PC-3 (cell line): ENCODE results near the gene NPSR1.

Experiments
- EZH2phosphoT487 ChIP-seq: fragments of 300-600 bp; sonication (generic); IDR thresholded peaks from 2 replicates; pipeline ENCODE4 v1.6.1; 2018; ENCODE audit warnings: mild to moderate bottlenecking, antibody characterized with exemption, low read length, borderline replicate concordance
- TF ChIP-seq, protein P1 (sequence below): fragments of 300-600 bp; sonication (generic); conservative IDR thresholded peaks from 2 replicates; pipeline ENCODE4 v1.5.1; 2017; ENCODE audit warnings: antibody characterized with exemption, low read depth, mild to moderate bottlenecking, low read length

DNA sequence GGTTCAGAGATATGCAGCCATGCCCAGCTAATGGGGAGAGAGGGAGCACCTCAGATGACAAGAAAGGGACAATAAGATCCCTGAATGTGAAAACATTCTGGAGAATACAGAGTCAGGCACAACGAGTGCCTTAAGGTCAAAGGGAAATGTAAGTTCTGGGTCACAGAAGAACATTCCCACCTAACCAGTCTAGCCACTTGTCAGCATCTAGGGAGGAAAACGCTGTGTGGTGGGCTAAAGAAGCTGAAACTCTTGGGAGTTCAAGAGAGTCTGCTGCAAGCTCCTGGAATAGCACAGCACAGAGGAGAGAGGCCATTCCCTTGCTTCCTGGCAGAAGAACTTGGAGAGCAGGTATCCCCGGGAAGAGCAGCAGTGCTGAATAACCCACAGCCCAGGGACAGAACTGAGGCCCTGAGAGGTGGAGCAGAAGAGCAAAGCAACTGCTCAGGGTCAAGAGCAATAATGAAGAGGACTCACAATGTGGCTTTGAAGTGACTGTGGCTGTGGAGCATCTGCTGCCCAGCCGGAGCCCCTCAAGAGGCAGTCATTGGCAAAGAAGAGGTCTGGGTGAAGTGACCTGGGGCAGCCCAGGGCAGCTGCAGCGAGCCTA is 182.3 kb downstream of the NPSR1 start:
- TF ChIP-seq, protein P1, sequence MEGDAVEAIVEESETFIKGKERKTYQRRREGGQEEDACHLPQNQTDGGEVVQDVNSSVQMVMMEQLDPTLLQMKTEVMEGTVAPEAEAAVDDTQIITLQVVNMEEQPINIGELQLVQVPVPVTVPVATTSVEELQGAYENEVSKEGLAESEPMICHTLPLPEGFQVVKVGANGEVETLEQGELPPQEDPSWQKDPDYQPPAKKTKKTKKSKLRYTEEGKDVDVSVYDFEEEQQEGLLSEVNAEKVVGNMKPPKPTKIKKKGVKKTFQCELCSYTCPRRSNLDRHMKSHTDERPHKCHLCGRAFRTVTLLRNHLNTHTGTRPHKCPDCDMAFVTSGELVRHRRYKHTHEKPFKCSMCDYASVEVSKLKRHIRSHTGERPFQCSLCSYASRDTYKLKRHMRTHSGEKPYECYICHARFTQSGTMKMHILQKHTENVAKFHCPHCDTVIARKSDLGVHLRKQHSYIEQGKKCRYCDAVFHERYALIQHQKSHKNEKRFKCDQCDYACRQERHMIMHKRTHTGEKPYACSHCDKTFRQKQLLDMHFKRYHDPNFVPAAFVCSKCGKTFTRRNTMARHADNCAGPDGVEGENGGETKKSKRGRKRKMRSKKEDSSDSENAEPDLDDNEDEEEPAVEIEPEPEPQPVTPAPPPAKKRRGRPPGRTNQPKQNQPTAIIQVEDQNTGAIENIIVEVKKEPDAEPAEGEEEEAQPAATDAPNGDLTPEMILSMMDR = no peak
- TF ChIP-seq EZH2phosphoT487 = no peak
